ENCODE measurements around the gene GLI3.

GLI3 gene

DNA sequence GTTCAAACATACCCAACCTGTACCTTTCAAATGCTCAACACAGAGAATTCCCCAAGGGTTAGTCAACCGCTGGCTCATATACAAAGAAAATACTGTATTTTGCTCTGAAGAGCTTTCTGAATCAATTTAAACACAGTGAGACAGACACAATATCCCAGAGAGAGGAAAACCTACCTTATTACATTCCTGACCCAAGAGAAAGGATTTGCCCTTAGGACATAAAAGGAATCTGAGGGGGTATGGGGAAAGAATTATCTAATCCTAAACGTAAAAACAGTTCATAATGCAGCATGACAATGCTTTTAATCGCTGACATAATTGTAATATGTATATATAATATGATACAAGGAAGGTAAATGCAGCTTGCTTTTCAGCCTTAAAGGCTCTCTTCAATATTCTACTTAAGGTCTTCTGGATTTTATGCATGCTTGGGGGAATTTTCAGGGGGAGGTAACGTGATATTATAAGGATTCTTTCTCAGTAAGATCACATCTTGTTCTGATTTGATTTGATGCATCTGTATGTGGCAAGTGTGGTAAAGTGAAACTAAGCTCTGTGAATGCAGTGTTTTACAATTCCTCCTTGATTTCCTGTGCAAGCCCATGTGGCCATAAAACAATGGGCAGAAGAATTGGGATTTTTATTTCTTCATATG is 240.5 kb downstream of the GLI3 start:
- TF ChIP-seq HDGF (IDR thresholded peaks at IDR 0.05; ENCODE audit: borderline replicate concordance) (no peak), FOXM1 (IDR thresholded peaks at IDR 0.05; ENCODE audit: borderline replicate concordance) (no peak), BHLHE40 (IDR thresholded peaks at IDR 0.05; ENCODE audit: borderline replicate concordance) (no peak), SP1 (IDR thresholded peaks at IDR 0.05) (no peak), L3MBTL2 (conservative IDR thresholded peaks at IDR 0.05) (no peak), LEF1 (IDR thresholded peaks at IDR 0.05; ENCODE audit: borderline replicate concordance) (no peak), FOXA1 (IDR thresholded peaks at IDR 0.05) (no peak), PKNOX1 (IDR thresholded peaks at IDR 0.05) (no peak), SUZ12 (IDR thresholded peaks at IDR 0.05) (no peak), TARDBP (IDR thresholded peaks at IDR 0.05) (no peak), CTBP1 (IDR thresholded peaks at IDR 0.05; ENCODE audit: borderline replicate concordance) (no peak), ZNF384 (IDR thresholded peaks at IDR 0.05) (no peak), ELF4 (IDR thresholded peaks at IDR 0.05) (no peak)
- ChIA-PET POLR2A (no interaction called here), CTCF (interaction anchor here (1.9 kb wide), 1 partner anchor 17 kb away, joined by 8 read pairs; no protein-coding TSS in a partner anchor)
- DNase-seq (ENCODE audit: extremely low spot score): no peak

- TF ChIP-seq FOXA1 (IDR thresholded peaks at IDR 0.05) (no peak), FOXM1 (IDR thresholded peaks at IDR 0.05; ENCODE audit: borderline replicate concordance) (no peak), SUZ12 (IDR thresholded peaks at IDR 0.05) (no peak), SP1 (IDR thresholded peaks at IDR 0.05) (no peak), BHLHE40 (IDR thresholded peaks at IDR 0.05; ENCODE audit: borderline replicate concordance) (no peak), LEF1 (IDR thresholded peaks at IDR 0.05; ENCODE audit: borderline replicate concordance) (no peak), TARDBP (IDR thresholded peaks at IDR 0.05) (no peak), CTBP1 (IDR thresholded peaks at IDR 0.05; ENCODE audit: borderline replicate concordance) (no peak), NFRKB (IDR thresholded peaks at IDR 0.05) (no peak), L3MBTL2 (conservative IDR thresholded peaks at IDR 0.05) (no peak), PKNOX1 (IDR thresholded peaks at IDR 0.05) (no peak)
- CTCF ChIA-PET: no interaction called here
Measured at GRCh38 chr7:41995632-41996271, 241.3 kb downstream of the GLI3 start.

DNA sequence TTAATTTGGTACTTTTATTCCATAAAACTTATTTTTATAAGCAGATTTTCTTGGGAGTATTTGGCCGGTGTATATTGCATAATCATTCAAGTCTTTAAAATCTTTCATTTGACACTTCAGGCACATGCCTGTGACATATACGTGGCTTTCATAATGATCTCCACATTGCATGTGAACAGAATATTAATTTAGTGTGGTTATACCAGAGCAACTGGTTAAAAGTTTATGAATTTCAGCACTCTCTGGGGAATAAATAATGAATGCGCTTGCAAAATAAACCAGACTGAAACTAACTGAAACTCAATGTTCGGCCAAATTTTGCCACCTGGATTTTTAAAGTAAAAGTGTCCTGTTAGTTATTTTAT is 242.3 kb downstream of the GLI3 start:
- ChIA-PET CTCF (no interaction called here), POLR2A (no interaction called here)
- no peak for TF ChIP-seq FOXM1 (IDR thresholded peaks at IDR 0.05; ENCODE audit: borderline replicate concordance)
- no peak for TF ChIP-seq PKNOX1 (IDR thresholded peaks at IDR 0.05)
- TF ChIP-seq FOXA1 (IDR thresholded peaks at IDR 0.05): no peak
- no peak for TF ChIP-seq TARDBP (IDR thresholded peaks at IDR 0.05)
- TF ChIP-seq SP1 (IDR thresholded peaks at IDR 0.05): no peak
- no peak for TF ChIP-seq ELF4 (IDR thresholded peaks at IDR 0.05)
- TF ChIP-seq ZNF384 (IDR thresholded peaks at IDR 0.05): no peak
- TF ChIP-seq HDGF (IDR thresholded peaks at IDR 0.05; ENCODE audit: borderline replicate concordance): no peak
- no peak for TF ChIP-seq L3MBTL2 (conservative IDR thresholded peaks at IDR 0.05)
- no peak for TF ChIP-seq ARNT (IDR thresholded peaks at IDR 0.05)
- no peak for TF ChIP-seq CTBP1 (IDR thresholded peaks at IDR 0.05; ENCODE audit: borderline replicate concordance)
- TF ChIP-seq LEF1 (IDR thresholded peaks at IDR 0.05; ENCODE audit: borderline replicate concordance): no peak
- no peak for TF ChIP-seq NFRKB (IDR thresholded peaks at IDR 0.05)
- TF ChIP-seq FOXK2 (IDR thresholded peaks at IDR 0.05): no peak
- TF ChIP-seq BHLHE40 (IDR thresholded peaks at IDR 0.05; ENCODE audit: borderline replicate concordance): no peak
- DNase-seq (ENCODE audit: extremely low spot score): no peak

More at GRCh38 chr7:41995632-41996271, 241.3 kb downstream of the GLI3 start:
- no peak for DNase-seq (ENCODE audit: extremely low spot score)
- POLR2A ChIA-PET: no interaction called here

DNA sequence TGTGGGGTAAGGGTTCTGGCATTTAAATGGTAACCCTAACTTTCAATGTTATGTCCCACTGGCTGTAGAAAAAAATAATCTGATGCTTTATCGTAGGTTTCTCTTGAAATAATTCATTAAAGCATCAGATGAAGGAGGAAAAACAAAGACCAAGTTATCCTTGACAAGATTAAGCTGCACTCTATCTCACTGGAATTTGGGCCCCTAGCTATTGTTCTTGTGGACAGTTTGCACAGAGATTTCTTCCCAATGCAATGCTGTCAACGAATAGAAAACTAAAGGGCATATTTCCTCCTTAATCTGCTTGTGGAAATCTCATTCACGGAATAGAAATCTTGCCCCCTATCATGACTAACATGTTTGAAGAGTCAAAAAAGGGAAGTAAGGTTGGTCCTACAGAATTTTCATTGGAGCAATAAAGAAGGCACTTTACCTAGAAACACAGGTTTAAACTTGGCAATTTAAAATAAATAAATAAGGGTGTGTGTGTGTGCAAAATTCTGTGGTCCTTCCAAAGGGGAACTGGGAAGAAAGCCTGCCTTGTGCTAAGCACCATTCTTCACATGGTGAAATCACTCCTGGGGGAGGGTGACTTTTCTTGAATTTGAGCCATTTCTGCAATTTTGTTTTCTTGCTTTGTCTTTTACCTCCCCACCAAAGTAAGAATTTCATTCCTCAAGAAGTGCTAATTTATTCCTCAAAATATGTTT is 242.8 kb downstream of the GLI3 start:
- POLR2A ChIA-PET: no interaction called here
- TF ChIP-seq ELF4 (IDR thresholded peaks at IDR 0.05): no peak
- no peak for TF ChIP-seq FOXK2 (IDR thresholded peaks at IDR 0.05)
- TF ChIP-seq TARDBP (IDR thresholded peaks at IDR 0.05): no peak
- TF ChIP-seq SP1 (IDR thresholded peaks at IDR 0.05): no peak
- no peak for TF ChIP-seq ARNT (IDR thresholded peaks at IDR 0.05)
- no peak for TF ChIP-seq HDGF (IDR thresholded peaks at IDR 0.05; ENCODE audit: borderline replicate concordance)
- TF ChIP-seq BHLHE40 (IDR thresholded peaks at IDR 0.05; ENCODE audit: borderline replicate concordance): no peak
- TF ChIP-seq FOXM1 (IDR thresholded peaks at IDR 0.05; ENCODE audit: borderline replicate concordance): no peak
- no peak for TF ChIP-seq LEF1 (IDR thresholded peaks at IDR 0.05; ENCODE audit: borderline replicate concordance)
- no peak for TF ChIP-seq CTBP1 (IDR thresholded peaks at IDR 0.05; ENCODE audit: borderline replicate concordance)
- TF ChIP-seq FOXA1 (IDR thresholded peaks at IDR 0.05): no peak
- no peak for TF ChIP-seq SUZ12 (IDR thresholded peaks at IDR 0.05)
- no peak for TF ChIP-seq NFRKB (IDR thresholded peaks at IDR 0.05)
- TF ChIP-seq L3MBTL2 (conservative IDR thresholded peaks at IDR 0.05): no peak
- DNase-seq (ENCODE audit: extremely low spot score): no peak
- CTCF ChIA-PET: no interaction called here
